Neutrophil (primary cell): ENCODE results near the gene SERPINA9.

Experiments used
- H3K27ac ChIP-seq: fragments of 200-600 bp; sonication (generic); 2 replicates; pipeline ENCODE4 v1.5.1; 2016; ENCODE audit warnings: mild to moderate bottlenecking, moderate library complexity
- H3K27me3 ChIP-seq: fragments of 200-600 bp; sonication (generic); 2 replicates; pipeline ENCODE4 v1.6.0; 2016; ENCODE audit warnings: mild to moderate bottlenecking
- H3K36me3 ChIP-seq: fragments of 200-600 bp; sonication (generic); 2 replicates; pipeline ENCODE4 v1.5.1; 2017
- H3K4me1 ChIP-seq, 2 experiments: fragments of 200-600 bp in 1 of 2; sonication (generic) in 1 of 2; 1 replicate in 1 of 2; 2 replicates in 1 of 2; pipeline versions ENCODE4 v1.5.1 to v1.6.1; 2013 to 2016; ENCODE audit warnings: low read depth in 1 of 2, low read length in 1 of 2, mild to moderate bottlenecking in 1 of 2, moderate library complexity in 1 of 2; ENCODE audit not compliant: control insufficient read depth in 1 of 2, insufficient read depth in 1 of 2
- H3K4me3 ChIP-seq, 2 experiments: fragments of 200-600 bp in 1 of 2; sonication (generic) in 1 of 2; 1 replicate in 1 of 2; 2 replicates in 1 of 2; pipeline ENCODE4 v1.5.1; 2013 to 2016; ENCODE audit warnings: low read depth in 1 of 2, low read length in 1 of 2, mild to moderate bottlenecking in 1 of 2, moderate library complexity in 1 of 2
- H3K9me3 ChIP-seq: fragments of 200-600 bp; sonication (generic); 2 replicates; pipeline ENCODE4 v1.5.1; 2016
- CTCF ChIP-seq: fragments of 200-600 bp; sonication (generic); IDR thresholded peaks from 2 replicates; pipeline ENCODE4 v1.5.1; 2016; ENCODE audit warnings: antibody characterized with exemption

Gene SERPINA9

GRCh38 chr14:94461526-94462218 lies 14.3 kb downstream of the SERPINA9 start:
- Histone ChIP-seq H3K4me1 (no peaks in the 10 kb centered on the region), H3K27me3 (no peaks in the 10 kb centered on the region), H3K36me3 (no peaks in the 10 kb centered on the region), H3K4me3 (no peak overlapping the region), H3K9me3 (peaks cover 9% of the 10 kb centered on the region), H3K27ac (no peak overlapping the region)
- TF ChIP-seq CTCF, result no peak

- Histone ChIP-seq H3K27ac (no peak overlapping the region), H3K4me3 (no peak overlapping the region), H3K36me3 (no peaks in the 10 kb centered on the region), H3K9me3 (peaks cover 9% of the 10 kb centered on the region), H3K4me1 (no peaks in the 10 kb centered on the region), H3K27me3 (no peaks in the 10 kb centered on the region)
- no peak for TF ChIP-seq CTCF
Observed at GRCh38 chr14:94460631-94461416, 15.2 kb downstream of the SERPINA9 start.

- Histone ChIP-seq H3K4me1 (no peaks in the 10 kb centered on the region), H3K9me3 (no peaks in the 10 kb centered on the region), H3K4me3 (no peak overlapping the region), H3K27me3 (peaks cover 6% of the 10 kb centered on the region), H3K27ac (no peak overlapping the region), H3K36me3 (no peaks in the 10 kb centered on the region)
- TF ChIP-seq CTCF, result no peak
Observed at GRCh38 chr14:94458558-94459205, 17.3 kb downstream of the SERPINA9 start.

GRCh38 chr14:94458096-94458495 lies 17.9 kb downstream of the SERPINA9 start:
- Histone ChIP-seq H3K9me3 (no peaks in the 10 kb centered on the region), H3K27me3 (peaks cover 6% of the 10 kb centered on the region)

GRCh38 chr14:94455928-94456327 lies 20.1 kb downstream of the SERPINA9 start:
- Histone ChIP-seq H3K4me3 (no peak overlapping the region), H3K9me3 (no peaks in the 10 kb centered on the region), H3K4me1 (no peaks in the 10 kb centered on the region), H3K27me3 (peaks cover 28% of the 10 kb centered on the region), H3K36me3 (no peaks in the 10 kb centered on the region), H3K27ac (no peak overlapping the region)
- TF ChIP-seq CTCF, result no peak

More at GRCh38 chr14:94458096-94458495, 17.9 kb downstream of the SERPINA9 start:
- H3K27ac ChIP-seq, result no peak overlapping the region
- H3K4me3 ChIP-seq, result no peak overlapping the region
- no peak for TF ChIP-seq CTCF
- no peaks in the 10 kb centered on the region for H3K36me3 ChIP-seq
- no peaks in the 10 kb centered on the region for H3K4me1 ChIP-seq
